HG02759 (cell line): ENCODE results near the gene DUSP28.

Source experiments
- ATAC-seq: cut with Tn5 transposase; IDR thresholded peaks from one replicate; pipeline ENCODE4 v1.9.1; 2021; ENCODE audit warnings: mild to moderate bottlenecking, moderate library complexity; ENCODE audit not compliant: unreplicated experiment

The DUSP28 gene

GRCh38 chr2:240597419-240598181 is 37.4 kb downstream of the DUSP28 start:
- no peak for ATAC-seq

GRCh38 chr2:240598311-240598911 is 38.3 kb downstream of the DUSP28 start:
- ATAC-seq, result no peak

- no peak for ATAC-seq
Measured at GRCh38 chr2:240599141-240599583, 39.0 kb downstream of the DUSP28 start.

- ATAC-seq, result no peak
Measured at GRCh38 chr2:240600451-240600961, 40.3 kb downstream of the DUSP28 start.

- no peak for ATAC-seq
Measured at GRCh38 chr2:240601061-240601830, 41.1 kb downstream of the DUSP28 start.

GRCh38 chr2:240601831-240602160 is 41.6 kb downstream of the DUSP28 start:
- ATAC-seq, result no peak

- ATAC-seq, result no peak
Measured at GRCh38 chr2:240602266-240603050, 42.3 kb downstream of the DUSP28 start.

GRCh38 chr2:240603081-240603835 is 43.1 kb downstream of the DUSP28 start:
- ATAC-seq, result no peak

GRCh38 chr2:240603846-240604245 is 43.7 kb downstream of the DUSP28 start:
- no peak for ATAC-seq

- no peak for ATAC-seq
Measured at GRCh38 chr2:240604291-240604938, 44.3 kb downstream of the DUSP28 start.

GRCh38 chr2:240604939-240605716 is 45.0 kb downstream of the DUSP28 start:
- no peak for ATAC-seq

- no peak for ATAC-seq
Measured at GRCh38 chr2:240605867-240606743, 45.9 kb downstream of the DUSP28 start.

- ATAC-seq, result no peak
Measured at GRCh38 chr2:240611601-240612210, 51.5 kb downstream of the DUSP28 start.
